ENCODE data around the gene DCST1.

DNA sequence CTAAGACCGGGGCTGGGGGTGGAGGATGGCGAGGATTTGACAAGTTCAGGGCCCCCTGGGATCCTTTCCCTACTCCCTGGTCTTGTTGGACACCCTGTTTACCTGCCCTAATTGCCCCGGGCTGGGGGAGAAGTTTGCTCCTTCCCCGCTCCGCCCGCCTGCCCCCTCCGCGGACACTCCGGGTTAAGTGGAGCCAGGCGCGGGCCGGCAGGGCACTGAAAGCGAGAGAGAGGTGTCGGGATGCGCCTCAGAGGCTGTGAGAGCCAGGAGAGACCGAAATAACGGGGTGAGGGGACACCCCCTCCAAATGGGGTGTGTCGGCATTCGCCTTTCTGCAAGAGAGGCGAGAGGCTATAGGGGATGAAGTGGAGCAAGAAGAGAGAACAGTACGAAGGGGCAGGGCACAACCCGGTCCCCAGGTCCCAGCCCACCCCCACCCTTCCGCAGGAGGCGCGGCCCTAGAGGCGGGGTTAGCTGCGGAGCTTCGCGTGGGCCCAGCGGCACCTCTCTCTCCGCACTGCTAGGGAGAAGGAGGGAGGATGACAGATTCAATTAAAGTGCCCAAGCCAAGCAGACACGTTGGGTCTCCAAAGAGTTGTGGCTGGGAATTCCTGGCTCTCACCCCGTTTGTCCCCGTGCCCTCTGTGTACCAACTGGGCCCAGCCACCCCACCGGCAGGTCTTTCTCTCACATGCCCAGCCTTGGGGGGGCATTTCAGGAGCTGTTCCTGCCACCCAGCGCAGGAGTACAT lies 48.9 kb downstream of the DCST1 start:
- no peak for TF ChIP-seq POLR2A (IDR thresholded peaks at IDR 0.05; ENCODE audit: low read depth, low read length)
- TF ChIP-seq, protein P1, sequence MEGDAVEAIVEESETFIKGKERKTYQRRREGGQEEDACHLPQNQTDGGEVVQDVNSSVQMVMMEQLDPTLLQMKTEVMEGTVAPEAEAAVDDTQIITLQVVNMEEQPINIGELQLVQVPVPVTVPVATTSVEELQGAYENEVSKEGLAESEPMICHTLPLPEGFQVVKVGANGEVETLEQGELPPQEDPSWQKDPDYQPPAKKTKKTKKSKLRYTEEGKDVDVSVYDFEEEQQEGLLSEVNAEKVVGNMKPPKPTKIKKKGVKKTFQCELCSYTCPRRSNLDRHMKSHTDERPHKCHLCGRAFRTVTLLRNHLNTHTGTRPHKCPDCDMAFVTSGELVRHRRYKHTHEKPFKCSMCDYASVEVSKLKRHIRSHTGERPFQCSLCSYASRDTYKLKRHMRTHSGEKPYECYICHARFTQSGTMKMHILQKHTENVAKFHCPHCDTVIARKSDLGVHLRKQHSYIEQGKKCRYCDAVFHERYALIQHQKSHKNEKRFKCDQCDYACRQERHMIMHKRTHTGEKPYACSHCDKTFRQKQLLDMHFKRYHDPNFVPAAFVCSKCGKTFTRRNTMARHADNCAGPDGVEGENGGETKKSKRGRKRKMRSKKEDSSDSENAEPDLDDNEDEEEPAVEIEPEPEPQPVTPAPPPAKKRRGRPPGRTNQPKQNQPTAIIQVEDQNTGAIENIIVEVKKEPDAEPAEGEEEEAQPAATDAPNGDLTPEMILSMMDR (conservative IDR thresholded peaks at IDR 0.05; ENCODE audit: low read depth, low read length), result no peak
- TF ChIP-seq SMC3 (IDR thresholded peaks at IDR 0.05; ENCODE audit: low read depth, low read length), result no peak

Measured in IMR-90 (cell line).